ENCODE results near the gene FARSA.

FARSA gene

DNA sequence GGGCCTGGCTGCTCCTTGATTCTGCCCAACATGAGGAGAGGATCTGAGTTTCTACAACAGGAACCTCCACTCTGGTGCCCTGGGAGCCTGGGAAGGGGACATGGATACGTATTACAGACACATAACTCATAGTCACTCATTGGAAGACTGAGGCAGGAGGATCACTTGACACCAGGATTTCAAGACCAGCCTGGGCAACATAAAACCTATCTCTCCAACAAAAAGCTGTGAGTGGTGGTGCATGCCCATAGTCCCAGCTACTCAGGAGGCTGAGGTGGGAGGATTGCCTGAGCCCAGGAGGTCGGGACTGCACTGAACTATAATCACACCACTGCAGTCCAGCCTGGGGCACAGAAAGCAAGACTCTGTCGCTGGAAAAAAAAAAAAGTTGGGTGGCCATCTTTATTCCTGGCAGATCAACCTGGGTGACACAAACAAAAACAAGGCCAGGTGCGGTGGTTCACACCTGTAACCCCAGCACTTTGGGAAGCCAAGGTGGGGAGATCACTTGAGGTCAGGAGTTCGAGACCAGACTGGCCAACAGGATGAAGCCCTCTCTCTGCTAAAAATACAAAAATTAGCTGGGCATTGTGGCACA lies 45.4 kb downstream of the FARSA start:
- no peak for DNase-seq

GRCh38 chr19:12886969-12887747 lies 46.4 kb downstream of the FARSA start, which contains the start of gene KLF1:
Gene KLF1, minus strand, starts transcription at chr19:12887201. Its CDS starts 61 bp downstream, at chr19:12887140.
- no peak for DNase-seq

- no peak for DNase-seq
These were observed 46.9 kb downstream of the FARSA start for GRCh38 chr19:12886651-12886968.

- no peak for DNase-seq
These were observed 47.5 kb downstream of the FARSA start for GRCh38 chr19:12885749-12886650.

DNA sequence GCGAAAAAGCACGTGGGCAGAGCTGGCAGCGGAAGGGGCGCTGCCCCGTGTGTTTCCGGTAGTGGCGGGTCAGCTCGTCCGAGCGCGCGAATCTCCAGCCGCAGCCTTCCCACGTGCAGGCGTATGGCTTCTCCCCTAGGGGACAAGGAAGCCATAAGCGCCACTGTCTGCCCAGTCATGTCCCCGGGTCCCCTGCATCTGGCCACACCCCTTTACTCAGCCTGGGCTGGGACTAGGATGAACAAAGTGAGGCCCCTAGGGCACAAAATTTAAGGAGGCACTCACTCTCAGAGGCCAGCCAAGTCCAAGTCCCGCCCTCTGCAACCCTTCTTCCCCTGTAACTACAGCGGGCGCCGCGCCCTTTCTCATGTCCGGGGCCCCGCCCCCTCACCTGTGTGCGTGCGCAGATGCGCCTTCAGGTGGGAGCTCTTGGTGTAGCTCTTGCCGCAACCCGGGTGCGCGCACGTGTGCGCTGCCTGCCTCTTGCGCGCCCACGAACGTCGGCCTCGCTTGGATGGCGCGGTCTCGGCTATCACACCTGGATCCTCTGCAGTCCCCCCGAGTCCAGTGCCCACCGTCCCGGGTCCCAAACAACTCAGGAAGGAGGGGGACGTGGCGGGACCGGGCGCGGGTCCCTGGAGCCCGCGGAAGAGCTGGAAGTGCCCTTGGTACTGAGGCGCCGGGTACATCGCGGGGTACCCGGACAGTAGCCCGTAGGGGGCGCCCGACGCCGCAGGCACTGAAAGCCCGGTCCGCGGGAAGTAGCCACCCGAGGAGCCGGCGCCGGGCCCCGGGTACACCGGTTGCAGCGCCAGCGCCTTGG lies 48.4 kb downstream of the FARSA start:
- DNase-seq, result peak; percentile 47

DNA sequence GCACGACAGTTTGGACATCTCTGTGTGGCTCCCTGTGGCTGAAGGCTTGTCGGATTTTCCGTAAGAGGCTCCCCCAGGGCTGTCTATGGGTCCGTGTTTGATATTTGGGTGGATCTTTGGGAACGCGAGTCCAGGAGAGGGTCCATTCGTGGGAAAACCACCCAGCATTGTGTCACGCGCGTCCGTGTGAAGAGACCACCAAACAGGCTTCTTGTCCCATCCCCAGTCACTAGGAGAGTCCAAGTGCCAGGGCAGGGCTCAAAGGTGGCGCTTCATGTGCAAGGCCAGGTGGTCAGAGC lies 48.9 kb downstream of the FARSA start:
- no peak for DNase-seq

- no peak for DNase-seq
These were observed 49.3 kb downstream of the FARSA start for GRCh38 chr19:12884202-12884601.

DNA sequence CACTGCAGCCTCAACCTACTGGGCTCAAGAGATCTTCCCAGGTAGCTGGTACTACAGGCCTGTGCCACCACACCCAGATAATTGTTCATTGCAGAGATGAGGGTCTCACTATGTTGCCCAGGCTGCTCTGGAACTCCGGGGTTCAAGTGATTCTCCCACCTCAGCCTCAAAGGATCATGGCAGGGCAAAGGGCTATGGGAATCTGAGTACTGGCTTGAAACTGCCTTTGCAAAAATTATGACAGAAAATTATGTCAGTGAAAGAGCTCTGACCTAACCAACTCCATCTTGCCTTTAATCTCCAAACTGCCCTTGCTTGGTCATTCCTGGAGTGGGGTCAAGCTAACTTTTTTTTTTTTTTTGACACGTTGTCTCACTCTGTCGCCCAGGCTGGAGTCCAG lies 50.9 kb downstream of the FARSA start:
- no peak for DNase-seq

- DNase-seq, result peak; percentile 89
These were observed 52.2 kb downstream of the FARSA start, which contains the start of gene DNASE2 for GRCh38 chr19:12881172-12881808. Gene DNASE2, minus strand, starts transcription at chr19:12881449. Its CDS starts 74 bp downstream, at chr19:12881375.

DNA sequence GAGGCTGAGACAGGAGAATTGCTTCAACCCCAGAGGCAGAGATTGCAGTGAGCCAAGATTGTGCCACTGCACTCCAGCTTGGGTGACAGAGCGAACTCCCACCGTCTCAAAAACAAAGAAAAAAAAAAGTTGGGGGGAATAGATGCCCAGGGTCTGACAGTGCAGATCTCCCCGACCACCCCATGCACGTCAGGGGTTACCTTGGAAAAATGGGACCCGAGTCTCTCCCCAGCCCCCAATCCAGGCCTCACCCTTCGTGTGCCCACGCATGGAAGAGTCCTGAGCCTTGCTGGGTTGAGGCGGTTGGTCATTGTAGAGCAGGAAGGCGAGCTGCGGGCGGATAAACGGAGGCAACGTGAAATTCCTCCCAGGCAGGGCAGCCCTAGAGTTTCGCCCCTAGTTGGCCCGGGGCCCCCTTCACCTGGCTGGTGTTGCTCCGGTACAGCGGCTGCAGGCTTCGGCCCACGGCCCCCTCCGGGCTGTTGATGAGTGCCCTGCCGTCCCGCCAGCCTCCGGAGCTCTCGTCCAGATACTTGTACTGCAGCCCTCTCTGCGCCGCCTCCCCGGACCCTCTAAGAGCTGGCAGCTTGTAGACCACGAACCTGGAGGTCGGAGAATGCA lies 52.9 kb downstream of the FARSA start:
- no peak for DNase-seq

- DNase-seq, result no peak
These were observed 58.4 kb downstream of the FARSA start for GRCh38 chr19:12875086-12875485.

- no peak for DNase-seq
These were observed 59.4 kb downstream of the FARSA start for GRCh38 chr19:12873891-12874745.

- no peak for DNase-seq
These were observed 60.3 kb downstream of the FARSA start for GRCh38 chr19:12872941-12873890.
